ENCODE data around the gene GAGE12J.
"Not testable (repeated sequence)": the region's sequence is repeated elsewhere in the genome, so short reads cannot be mapped to it uniquely, and the experiment has no call there.

GAGE12J gene, protein sequence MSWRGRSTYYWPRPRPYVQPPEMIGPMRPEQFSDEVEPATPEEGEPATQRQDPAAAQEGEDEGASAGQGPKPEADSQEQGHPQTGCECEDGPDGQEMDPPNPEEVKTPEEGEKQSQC

DNA sequence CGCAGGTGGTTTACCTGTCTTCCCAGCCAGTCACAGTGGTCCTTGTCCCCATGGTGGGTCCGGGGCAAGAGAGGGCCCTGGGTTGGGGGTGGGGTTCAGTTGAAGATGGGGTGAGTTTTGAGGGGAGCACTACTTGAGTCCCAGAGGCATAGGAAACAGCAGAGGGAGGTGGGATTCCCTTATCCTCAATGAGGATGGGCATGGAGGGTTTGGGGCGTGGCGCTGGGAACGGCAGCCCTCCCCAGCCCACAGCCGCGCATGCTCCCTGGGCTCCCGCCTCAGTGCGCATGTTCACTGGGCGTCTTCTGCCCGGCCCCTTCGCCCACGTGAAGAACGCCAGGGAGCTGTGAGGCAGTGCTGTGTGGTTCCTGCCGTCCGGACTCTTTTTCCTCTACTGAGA, at the start of gene GAGE12J:
Gene GAGE12J (plus strand): TSS at position 301 of the 400 bp plus-strand sequence. CDS start 1,157 bp downstream, outside the sequence.
- DNase-seq: not testable (repeated sequence)

DNA sequence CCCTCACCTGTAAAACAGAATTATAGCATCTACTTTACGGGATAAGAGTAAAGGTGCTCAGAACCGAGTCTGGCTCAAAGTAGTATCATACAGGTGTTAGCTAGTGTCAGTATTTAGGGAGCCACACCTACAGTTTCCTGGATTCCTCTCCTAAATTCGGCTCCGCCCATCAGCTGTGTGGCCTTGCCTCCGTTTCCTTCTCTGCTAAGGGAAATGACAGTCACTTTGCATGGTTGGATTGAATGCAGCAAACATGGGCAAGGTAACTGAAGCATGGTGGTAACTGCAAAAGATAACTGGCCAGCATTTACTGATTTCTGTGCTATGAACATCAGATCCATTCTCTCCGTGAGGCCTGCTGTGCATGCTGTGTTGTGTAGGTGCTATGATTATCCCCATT, 49.4 kb upstream of the GAGE12J start:
- DNase-seq: no peak

DNA sequence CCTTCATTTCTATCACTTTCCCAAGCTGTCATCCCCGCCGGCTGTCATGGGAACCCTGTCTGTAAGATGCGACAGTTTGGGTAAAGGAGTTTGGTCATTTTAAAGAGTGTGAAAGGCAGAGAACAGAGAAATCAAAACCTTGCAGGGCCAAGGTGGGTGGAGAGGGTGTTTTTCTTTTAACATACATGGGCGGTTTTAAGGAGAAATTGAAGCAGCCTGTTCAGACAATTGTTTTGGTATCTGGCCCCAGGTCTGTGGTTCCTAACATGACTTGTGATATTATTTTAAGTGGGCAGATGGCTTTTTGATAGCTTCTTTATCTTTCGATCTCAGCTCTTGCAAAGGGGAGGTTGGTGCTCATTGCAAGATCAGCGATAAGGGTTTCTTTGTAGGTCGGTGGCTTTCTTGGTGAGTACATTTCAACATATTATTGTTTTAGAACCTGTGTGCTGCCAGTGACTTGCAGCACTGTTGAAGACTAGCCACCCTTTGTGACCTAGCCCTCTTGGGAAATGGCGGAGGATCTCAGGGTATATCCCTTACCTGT, 48.6 kb upstream of the GAGE12J start:
- no peak for DNase-seq

DNA sequence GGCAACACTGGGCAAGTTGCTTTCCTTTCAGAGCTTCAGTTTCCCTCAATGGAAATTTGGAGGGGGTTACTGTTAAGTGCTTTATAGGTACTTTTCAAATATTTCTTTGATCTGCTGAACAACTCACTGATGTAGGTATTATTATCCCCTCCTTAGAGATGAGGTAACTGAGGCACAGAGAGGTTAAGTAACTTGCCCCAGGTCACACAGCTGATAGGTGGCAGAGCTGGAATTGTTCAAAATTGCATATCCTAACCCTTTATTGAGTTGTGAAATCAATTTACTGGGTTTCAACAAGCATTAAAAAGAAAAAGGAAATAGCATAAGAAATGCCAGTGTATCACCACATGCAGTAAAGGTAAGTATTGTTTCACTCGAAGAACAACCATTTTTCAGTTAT, 45.6 kb upstream of the GAGE12J start:
- no peak for DNase-seq

DNA sequence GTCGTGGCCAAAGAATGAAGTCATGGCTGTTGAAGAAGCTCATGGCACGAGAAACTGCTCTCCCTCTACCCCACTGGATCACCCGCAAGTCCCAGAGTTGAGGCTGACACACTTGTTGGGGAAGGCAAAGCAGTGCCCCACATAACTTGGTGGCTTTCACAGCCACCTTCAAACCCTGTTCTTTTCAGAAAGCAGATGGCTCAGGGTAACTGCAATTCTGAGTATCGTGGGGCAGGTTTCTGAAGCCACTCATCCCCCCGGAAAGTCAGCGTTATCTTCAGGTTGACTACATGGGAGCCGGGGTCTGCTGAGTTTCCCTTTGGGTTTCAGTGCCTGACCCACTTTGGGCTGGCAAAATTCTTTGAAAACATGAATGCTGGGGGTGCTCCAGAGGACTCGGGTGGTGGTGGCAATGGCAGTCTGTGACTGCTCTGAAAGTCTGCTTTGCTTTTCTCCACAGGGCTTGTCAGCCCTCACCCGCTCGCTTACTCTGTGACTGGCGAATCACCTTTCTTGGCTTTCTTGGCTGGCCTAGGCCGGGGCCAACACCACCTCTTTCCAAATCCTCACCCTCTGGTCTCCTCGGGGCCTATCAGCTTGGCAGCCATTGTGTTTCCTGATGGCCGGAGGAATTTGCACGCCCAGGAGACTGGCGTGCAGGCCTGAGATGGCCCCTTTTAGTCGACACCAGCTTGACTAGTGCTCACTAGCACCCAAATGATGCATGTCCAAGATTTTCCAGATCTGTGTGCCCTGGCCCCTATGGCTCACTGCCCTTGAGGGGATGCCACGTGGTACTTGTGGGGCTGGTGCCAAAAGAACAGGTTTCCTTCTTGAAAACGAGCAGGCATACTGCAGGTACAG, 44.9 kb upstream of the GAGE12J start:
- DNase-seq: no peak

DNA sequence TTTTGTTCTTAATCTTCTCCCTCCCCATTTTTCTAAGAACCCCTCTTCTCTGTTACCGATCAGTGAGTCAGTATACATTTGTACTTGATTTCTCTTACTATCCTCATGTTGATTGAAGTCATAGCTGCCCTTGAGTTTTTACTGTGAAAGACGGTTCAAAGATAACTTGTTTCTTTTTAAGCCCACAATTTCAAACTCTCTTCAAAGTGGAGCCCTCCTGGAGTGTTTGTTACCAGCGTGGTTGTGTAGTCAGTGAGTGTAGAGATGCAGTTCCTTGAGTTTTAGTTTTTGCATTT, 44.4 kb upstream of the GAGE12J start:
- DNase-seq: no peak

DNA sequence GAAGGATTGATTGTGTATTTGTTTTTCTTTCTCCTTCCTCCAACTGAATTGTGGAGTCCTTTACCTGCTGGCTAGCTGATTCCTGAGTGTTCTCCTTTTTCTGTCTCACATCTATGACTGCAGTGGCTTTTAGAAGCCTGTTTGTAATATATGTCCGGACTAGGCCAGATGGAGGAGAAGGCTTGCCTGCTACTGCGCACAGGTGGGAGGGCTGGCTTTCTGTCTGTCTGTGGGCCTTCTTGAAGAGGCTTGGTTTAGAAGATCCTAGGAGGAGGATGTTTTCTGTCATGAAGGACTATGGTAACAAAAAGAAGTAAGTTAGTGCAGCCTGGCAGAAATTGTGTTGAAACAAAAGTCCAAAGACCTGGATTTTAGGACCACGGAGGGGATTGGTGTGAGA, 43.8 kb upstream of the GAGE12J start:
- DNase-seq: no peak

DNA sequence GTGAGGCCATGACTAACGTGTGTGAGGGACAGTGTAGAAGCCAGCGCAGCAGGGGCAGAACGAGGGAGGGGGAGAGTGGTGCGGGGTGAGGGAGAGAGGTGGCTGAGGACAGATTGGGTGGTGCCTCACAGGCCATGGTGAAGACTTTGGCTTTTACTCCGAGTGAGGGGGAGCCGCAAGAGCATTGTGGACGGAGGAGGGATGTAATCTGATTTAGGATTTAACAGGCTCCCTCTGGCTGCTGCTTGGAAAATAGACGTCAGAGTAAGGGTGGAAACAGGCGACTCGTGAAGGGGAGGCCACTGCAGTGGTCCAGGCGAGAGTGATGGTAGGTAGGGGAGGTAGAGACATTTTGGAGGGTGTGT, 39.2 kb upstream of the GAGE12J start:
- peak; percentile 60 for DNase-seq

DNA sequence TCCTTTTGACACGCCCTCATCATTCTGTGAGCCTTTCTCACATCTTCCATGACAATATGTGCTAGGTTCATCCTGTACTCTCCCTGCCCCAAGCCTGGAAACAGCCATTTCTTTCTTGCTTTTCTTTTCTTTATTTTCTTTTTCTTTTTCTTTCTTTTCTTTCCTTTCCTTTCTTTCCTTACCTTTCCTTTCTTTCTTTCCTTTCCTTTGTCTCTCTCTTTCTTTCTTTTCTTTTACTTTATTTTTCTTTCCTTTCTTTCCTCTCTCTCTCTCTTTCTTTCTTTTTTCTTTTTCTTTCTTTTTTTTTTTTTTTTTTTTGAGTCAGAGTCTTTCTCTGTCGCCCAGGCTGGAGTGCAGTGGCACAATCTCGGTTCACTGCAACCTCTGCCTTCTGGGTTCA, 37.6 kb upstream of the GAGE12J start:
- DNase-seq: no peak

DNA sequence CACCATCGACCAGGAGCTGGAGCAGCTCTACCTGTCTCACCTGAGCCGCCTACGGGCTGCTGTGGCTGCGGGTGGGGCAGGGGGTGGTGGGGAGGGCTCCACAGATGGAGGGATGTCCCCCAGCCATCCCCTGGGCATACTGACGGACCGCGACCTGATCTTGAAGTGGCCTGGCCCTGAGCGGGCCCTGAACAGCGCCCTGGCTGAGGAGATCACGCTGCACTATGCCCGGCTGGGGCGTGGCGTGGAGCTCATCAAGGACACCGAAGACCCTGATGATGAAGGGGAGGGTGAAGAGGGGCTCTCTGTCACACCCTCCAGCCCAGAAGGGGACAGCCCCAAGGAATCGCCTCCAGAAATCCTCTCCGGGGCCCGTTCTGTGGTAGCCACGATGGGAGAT, 35.7 kb upstream of the GAGE12J start:
- no peak for DNase-seq

DNA sequence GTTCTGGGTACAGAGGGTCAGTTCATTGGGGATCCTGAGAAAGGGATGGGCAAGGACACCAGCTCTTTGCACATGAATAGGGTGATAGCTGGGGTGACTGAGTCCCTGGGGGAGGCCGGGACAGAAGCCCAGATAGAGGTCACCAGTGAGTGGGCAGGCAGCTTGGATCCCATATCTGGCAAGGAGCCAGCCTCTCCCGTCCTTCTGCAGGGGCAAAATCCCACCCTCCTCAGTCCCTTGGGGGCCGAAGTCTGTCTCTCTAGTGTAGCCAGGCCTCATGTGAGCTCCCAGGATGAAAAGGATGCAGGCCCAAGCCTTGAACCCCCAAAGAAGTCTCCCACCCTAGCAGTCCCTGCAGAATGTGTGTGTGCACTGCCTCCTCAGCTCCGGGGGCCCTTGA, 35.3 kb upstream of the GAGE12J start:
- no peak for DNase-seq

DNA sequence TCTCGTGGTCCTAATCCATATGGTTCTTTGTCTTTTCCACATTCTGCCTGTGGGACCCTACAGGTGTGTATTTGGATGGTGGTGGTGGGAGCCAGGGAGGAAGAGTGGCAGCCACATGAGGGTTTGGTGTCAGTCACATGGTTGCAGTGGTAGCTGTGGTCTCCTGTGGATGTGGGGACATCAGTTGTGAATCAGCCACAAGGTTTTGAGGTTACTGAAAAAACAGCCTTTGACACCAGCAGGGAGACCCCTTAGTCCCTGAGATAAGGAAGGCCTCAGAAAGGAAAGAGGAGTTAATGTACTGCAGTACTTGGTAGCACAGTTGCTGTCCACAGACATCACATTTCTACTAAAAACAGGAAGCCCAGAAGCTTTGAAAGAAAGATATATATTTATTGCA, 34.2 kb upstream of the GAGE12J start:
- peak; percentile 3 for DNase-seq

DNA sequence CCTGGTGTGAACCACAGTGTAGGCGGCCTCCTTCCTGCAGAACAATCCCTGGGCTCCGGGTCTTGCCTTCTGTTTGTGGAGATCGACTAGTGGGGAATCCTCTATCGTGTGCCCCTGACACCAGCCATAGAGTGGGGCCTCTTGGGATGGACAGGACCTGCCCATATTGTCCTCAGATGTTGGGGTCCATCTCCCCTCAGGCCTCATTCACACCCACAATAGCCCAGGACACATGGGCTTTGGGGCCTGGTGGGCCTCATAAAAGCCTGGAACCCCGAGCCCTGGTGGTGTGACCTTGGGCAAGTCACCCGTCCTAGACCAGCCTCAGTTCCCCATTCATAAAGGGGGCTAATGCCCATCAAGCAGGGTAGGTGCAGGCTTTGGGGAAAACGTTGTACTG, 31.6 kb upstream of the GAGE12J start:
- no peak for DNase-seq

DNA sequence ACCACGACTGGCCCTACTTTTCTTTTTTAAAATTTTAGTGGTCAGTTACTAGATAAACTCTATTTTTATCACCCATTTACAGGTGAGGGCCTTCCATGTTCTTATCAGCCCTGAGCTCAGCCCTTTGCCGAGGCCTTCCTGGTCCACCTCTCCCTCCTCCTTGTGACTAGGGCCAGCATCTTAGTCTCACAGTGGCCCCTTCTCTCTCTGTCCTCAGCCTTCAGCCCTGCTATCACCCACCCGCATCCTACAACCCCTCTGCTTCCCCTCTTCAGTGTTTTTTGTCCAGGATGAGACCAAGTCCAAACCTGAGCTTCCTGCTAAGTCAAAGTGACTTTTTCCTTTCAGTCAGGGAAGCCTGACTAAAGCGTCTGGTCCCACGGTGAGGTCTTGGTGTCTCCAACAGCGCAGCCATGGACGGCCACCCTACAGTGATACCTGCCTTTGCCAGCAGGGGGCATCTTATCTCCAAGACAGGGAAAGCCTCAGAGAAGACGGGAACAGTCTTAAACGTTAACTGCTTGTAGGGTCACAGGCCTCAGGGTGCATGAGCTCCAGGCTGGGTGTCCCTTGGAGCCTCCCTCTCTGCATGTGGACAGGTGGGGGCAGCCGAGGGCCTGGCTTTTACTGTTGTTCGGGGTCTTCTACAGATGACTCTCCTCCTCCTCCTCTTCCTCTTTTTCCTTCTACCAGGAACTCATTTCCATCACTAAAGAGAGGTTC, 30.1 kb upstream of the GAGE12J start:
- peak; percentile 82 for DNase-seq

DNA sequence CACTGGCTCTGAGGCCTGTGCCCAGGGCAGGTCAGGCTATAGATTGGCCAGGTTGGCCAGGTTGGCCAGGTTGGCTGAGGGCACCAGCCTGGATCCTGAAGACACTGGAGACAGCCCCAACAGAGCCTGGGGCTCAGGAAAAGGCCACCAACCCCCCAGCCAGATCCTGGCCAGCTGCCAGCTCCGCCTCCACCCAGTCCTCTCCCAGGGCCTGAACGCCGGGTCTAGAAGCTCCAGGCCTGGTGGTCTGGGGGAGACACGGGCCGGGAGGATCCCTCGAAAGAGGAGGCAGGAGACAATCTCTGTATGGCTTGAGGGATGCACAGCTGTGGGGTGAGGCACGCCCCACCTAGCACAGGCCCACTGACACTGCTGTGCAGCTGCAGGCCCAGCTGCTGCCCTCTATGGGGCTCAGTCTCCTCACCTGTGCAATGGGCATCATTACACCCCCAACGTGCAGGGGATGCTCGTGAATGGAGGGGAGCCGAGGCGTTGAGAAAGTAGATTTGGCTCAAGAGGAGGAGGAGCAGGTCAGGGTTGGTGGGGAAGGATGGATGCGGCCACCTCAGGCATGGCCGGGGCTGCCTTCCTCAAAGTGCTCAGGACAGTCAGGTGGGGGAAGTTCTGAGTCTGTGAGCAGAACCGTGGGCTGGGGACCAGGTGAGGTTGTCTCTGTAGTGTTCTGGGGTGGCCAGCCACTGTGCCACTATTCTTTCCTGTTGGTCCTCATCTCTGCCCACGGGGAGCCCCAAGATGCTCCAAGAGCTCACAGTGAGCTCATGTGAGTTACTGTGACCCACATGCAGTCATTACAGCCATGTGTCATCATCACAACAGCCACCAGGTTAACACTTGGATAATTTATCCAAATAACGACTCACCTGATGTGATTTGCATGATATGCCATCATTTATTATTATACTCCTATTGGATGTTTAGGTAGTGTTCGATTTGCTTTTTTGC, 29.2 kb upstream of the GAGE12J start:
- no peak for DNase-seq

DNA sequence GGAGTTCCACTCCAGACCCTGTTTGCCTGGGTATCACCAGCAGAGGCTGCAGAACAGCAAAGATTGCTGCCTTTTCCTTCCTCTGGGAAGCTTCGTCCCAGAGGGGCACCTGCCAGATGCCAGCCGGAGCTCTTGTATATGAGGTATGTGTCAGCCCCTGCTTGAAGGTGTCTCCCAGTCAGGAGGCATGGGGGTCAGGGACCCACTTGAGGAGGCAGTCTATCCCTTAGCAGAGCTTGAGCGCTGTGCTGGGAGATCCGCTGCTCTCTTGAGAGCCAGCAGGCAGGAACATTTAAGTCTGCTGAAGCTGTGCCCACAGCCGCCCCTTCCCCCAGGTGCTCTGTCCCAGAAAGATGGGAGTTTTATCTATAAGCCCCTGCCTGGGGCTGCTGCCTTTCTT, 22.5 kb upstream of the GAGE12J start:
- DNase-seq: not testable (repeated sequence)

DNA sequence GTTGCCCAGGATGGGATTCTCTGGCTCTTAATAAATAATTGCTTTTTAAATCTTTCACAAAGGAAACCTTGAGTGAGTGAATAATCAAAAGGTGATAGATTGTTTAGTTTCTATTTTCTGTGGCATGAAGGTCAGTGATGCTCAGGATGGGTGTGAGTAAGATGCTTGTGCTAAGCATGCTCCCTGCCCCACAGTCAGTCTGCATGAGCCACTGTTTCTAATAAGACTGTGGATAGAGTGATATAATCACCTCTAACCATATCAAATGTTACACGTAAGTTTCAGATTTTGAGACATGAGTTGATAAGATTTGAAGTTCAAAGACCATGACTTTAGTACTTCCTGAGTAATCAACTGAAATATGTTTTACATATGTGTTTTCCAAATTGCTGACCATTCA, 21.1 kb upstream of the GAGE12J start:
- no peak for DNase-seq

DNA sequence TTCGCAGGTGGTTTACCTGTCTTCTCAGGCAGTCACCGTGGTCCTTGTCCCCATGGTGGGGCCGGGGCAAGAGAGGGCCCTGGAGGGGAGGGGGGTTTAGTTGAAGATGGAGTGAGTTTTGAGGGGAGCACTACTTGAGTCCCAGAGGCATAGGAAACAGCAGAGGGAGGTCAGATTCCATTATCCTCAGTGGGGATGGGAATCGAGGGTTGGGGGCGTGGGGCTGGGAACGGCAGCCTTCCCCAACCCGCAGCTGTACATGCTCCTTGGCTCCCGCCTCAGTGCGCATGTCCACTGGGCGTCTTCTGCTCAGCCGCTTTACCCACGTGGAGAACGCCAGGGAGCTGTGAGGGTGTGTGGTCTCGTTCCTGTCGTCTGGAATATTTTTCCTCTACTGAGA, 18.5 kb upstream of the GAGE12J start, which contains the start of gene GAGE10:
Gene GAGE10 (plus strand): TSS at position 301 of the 400 bp plus-strand sequence. CDS start 1,214 bp downstream, outside the sequence.
- DNase-seq: no peak

DNA sequence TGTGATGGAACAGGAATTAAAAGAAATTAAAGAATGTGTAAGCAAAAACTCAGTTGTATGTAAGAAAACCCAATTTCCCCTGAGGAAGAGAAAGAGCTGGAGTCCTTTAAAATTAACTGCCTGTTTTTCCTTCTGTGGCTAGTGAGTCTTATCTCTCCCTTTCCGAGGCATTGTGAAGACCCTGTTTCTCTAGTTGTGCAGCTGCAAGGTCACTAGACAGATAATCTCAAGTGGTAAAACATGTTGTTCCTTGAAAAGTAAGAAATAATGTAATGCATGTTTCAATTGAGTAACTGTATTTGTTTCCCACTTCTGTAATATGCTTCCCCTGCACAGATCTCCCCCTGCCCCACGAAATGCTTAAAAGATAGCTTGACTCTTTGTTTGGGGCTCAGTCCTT, 14.1 kb upstream of the GAGE12J start:
- peak; percentile 60 for DNase-seq

DNA sequence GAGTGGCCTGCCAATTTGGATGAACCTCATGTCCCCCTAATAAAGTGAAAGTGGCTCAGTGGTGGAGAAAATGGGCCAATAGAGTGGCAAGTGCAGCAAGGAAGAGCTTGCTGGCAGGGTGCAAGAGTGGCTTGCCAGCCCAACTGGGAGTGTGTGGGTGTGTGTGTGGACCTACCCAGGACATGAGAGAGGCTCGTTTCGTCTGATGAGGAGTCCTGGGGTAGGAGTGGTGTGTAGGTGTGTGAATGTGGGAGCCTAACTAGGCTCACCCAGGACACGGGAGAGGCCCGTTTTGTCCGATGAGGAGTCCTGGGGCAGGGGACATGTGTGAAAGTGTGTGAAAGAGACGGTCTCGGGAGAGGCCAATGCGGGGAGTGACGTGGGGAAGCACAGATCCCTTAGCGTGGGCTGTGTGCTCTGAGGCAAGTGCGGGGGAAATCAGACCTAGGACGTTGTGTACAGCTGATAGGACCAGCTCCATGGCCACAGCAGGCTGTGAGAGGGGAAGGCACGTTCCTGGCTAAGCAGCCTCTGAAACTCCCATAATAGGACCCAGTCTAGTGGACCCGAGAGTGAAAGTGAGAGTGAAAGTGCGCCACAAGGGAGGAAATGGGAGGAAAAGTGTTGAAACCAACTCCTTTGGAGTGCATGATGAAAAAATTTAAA, 13.1 kb upstream of the GAGE12J start:
- peak; percentile 78 for DNase-seq

DNA sequence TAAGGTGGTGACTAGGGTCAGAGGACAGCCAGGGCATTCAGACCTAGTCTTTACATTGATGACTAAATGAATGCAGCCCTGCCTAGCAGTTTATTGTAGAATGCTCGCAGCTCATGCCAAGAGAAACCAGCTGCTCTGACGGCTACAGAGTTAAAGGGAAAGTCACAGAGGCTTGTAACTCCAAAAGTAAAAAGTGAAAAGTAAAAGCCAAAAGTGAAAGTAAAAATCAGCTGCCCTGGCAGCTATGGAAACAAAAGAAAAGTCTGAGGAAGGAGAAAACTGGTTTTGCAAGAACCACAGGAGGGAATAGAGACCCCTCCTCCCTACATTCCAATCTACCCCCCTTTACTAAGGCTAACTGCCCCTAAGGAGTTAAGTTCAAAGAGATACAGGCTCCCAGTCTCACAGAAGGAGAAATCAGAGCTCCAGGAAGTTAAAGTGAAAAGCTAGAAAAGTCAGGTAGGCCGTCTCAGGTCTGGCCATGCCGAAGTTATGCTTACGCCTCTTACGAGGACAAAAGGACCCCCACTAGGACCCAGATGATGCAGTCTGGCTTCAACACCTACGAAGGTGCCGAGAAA, 12.3 kb upstream of the GAGE12J start:
- peak; percentile 69 for DNase-seq

DNA sequence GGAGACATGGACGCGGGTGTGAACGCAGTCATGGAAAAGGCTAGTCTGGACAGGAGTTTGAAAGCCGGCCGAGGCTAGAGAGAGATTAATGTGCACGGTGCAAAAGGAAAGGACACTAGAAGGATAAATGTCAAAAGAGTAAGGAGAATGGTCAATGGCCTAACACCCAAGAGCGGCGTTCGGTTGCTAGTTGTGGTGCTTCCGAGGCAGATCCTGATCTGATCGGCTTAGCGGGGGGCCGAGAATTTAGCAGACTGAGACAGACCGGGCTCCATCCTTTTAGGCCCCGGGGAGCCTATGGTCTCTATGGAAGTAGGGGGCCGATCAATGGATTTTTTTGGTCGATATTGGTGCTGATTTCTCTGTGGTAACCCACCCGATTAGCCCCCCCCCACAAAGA, 11.5 kb upstream of the GAGE12J start:
- DNase-seq: no peak

Data from OCI-M1 (cell line).